B cell (primary cell): Measurements from ENCODE around the gene NRF1. TPM values are rescaled to one million over a fixed set of nuclear protein-coding genes. Genes with fewer than 3 reads are reported as not detected.

ENCODE experiments used
- ATAC-seq: fragments of 200-7000 bp; cut with Tn5 transposase; one replicate; pipeline ENCODE4 v1.10.0; 2021; ENCODE audit warnings: low read depth, mild to moderate bottlenecking, moderate number of reproducible peaks, moderate library complexity
- CTCF ChIA-PET: fragments of 350-600 bp; sonication (Branson Sonifier 250); formaldehyde crosslinking; loops from one replicate; lab custom pipeline; 2021; ENCODE audit warnings: antibody characterized with exemption, inconsistent platforms; lab: Charles Lee
- POLR2A ChIA-PET: fragments of 350-600 bp; sonication (Branson Sonifier 250); formaldehyde crosslinking; loops from one replicate; lab custom pipeline; 2021; ENCODE audit warnings: antibody characterized with exemption; lab: Charles Lee
- DNase-seq: peaks from one replicate; pipeline ENCODE4 v3.0.0; 2013
- H2AFZ ChIP-seq: 2 replicates; pipeline ENCODE4 v1.6.1; 2012; ENCODE audit warnings: mild to moderate bottlenecking, low read depth, low read length; ENCODE audit not compliant: insufficient read depth, poor library complexity, severe bottlenecking
- H3K27ac ChIP-seq, 2 donors: 1 replicate in 1 of 2; 2 replicates in 1 of 2; pipeline ENCODE4 v1.5.1; 2012 to 2013; ENCODE audit warnings: low read length in 2 of 2, mild to moderate bottlenecking in 2 of 2, moderate library complexity in 1 of 2
- H3K27me3 ChIP-seq, 4 experiments: fragments of 200-600 bp in 1 of 4; sonication (generic) in 1 of 4; replicated peaks in 1 of 4; 1 replicate in 2 of 4; 2 replicates in 2 of 4; pipeline versions ENCODE4 v1.6.1 to v1.7.0; 2013 to 2016; ENCODE audit warnings: low read length in 3 of 4, mild to moderate bottlenecking in 2 of 4, mixed read lengths in 1 of 4, moderate library complexity in 1 of 4; ENCODE audit not compliant: insufficient read depth in 4 of 4, control insufficient read depth in 3 of 4; ENCODE audit errors: control extremely low read depth in 1 of 4
- H3K36me3 ChIP-seq, 2 experiments: replicated peaks in 1 of 2; 1 replicate in 1 of 2; 2 replicates in 1 of 2; pipeline versions ENCODE4 v1.6.1 to v1.7.1; 2013; ENCODE audit warnings: low read length in 1 of 2; ENCODE audit not compliant: insufficient read depth in 2 of 2, control insufficient read depth in 1 of 2; ENCODE audit errors: control extremely low read depth in 1 of 2, extremely low read depth in 1 of 2
- H3K4me1 ChIP-seq, 2 donors: fragments of 200-600 bp in 1 of 2; sonication (generic) in 1 of 2; 1 replicate in 1 of 2; 2 replicates in 1 of 2; pipeline versions ENCODE4 v1.5.1 to v1.6.1; 2013 to 2017; ENCODE audit warnings: low read length in 2 of 2; ENCODE audit not compliant: control insufficient read depth in 2 of 2, insufficient read depth in 2 of 2
- H3K4me2 ChIP-seq: replicated peaks from 2 replicates; pipeline ENCODE3; 2012; ENCODE audit warnings: mild to moderate bottlenecking, low read depth, low read length; ENCODE audit not compliant: poor library complexity, severe bottlenecking
- H3K4me3 ChIP-seq, 5 experiments: fragments of 200-600 bp in 1 of 5; sonication (generic) in 1 of 5; 1 replicate in 3 of 5; 2 replicates in 2 of 5; pipeline versions ENCODE4 v1.5.1 to v1.7.0; 2011 to 2016; ENCODE audit warnings: low read length in 4 of 5, mild to moderate bottlenecking in 4 of 5, low read depth in 2 of 5, control low read depth in 1 of 5, moderate library complexity in 1 of 5; ENCODE audit not compliant: insufficient read depth in 1 of 5; ENCODE audit errors: control extremely low read depth in 1 of 5, extremely low read depth in 1 of 5
- H3K79me2 ChIP-seq: fragments of 200-600 bp; sonication (generic); one replicate; pipeline ENCODE4 v1.6.0; 2016; ENCODE audit warnings: low read length; ENCODE audit not compliant: control insufficient read depth, insufficient read depth
- H3K9ac ChIP-seq: fragments of 200-600 bp; sonication (generic); 2 replicates; pipeline ENCODE4 v1.6.1; 2017; ENCODE audit warnings: mild to moderate bottlenecking, low read length, moderate library complexity
- H3K9me3 ChIP-seq, 3 donors: one replicate each; pipeline versions ENCODE4 v1.6.1 to v1.7.1; 2013; ENCODE audit warnings: low read length in 2 of 3; ENCODE audit not compliant: control insufficient read depth in 2 of 3, insufficient read depth in 1 of 3; ENCODE audit errors: control extremely low read depth in 1 of 3
- H4K20me1 ChIP-seq: 2 replicates; pipeline ENCODE4 v1.6.0; 2012; ENCODE audit warnings: mild to moderate bottlenecking, low read length; ENCODE audit not compliant: insufficient read depth, control insufficient read depth, poor library complexity, severe bottlenecking
- H3K27ac Mint-ChIP-seq: one replicate; pipeline ENCODE4 v1.8.0; 2021; ENCODE audit warnings: mixed read lengths
- H3K27me3 Mint-ChIP-seq: one replicate; pipeline ENCODE4 v1.8.0; 2021; ENCODE audit warnings: mixed read lengths
- H3K4me1 Mint-ChIP-seq: one replicate; pipeline ENCODE4 v1.8.0; 2021; ENCODE audit warnings: mixed read lengths
- H3K4me3 Mint-ChIP-seq: one replicate; pipeline ENCODE4 v1.8.0; 2021; ENCODE audit warnings: mixed read lengths
- H3K9me3 Mint-ChIP-seq: one replicate; pipeline ENCODE4 v1.8.0; 2022; ENCODE audit warnings: mixed read lengths; ENCODE audit not compliant: insufficient read depth
- EZH2 ChIP-seq: IDR thresholded peaks from 2 replicates; pipeline ENCODE4 v1.6.1; 2012; ENCODE audit warnings: borderline replicate concordance, low read depth, mild to moderate bottlenecking, moderate library complexity, low read length; ENCODE audit not compliant: insufficient read depth, poor library complexity, severe bottlenecking
- WGBS: methylation state at CpG from one replicate; pipeline ENCODE4 v1.1.5; 2013; ENCODE audit warnings: missing lambda C conversion rate; ENCODE audit not compliant: insufficient coverage; 5-methylcytosine and 5-hydroxymethylcytosine counted together
- intact Hi-C: fragments of 100-400 bp; cut with micrococcal nuclease; formaldehyde crosslinking; loops from one replicate; pipeline ENCODE4 v1.10.0; 2022
- polyA plus RNA-seq: library from polyadenylated mRNA; depleted of rRNA; stranded (reverse); fragments of >200 nt; gene quantifications from 2 replicates; pipeline ENCODE4 v1.2.3, GENCODE V29; 2012
- total RNA-seq, 2 donors: library from RNA; stranded (reverse); fragments of 120-200 nt in 1 of 2; gene quantifications; 1 replicate in 1 of 2; 2 replicates in 1 of 2; pipeline versions ENCODE4 v1.2.3 to v1.2.4, GENCODE V29; 2013 to 2022
- TF ChIP-seq, protein P1 (sequence below): fragments of 200-600 bp; IDR thresholded peaks from one replicate; pipeline ENCODE4 v1.8.0; 2022; ENCODE audit warnings: antibody characterized with exemption, mild to moderate bottlenecking

Gene NRF1
- total and polyA plus RNA-seq, 2 donors (not counting 1 experiment from before 2014, with no cell fraction given): 19.6 to 53.0 TPM

- ChIA-PET POLR2A (interaction anchor here (0.6 kb wide), 1 partner anchor 179 kb away, joined by 4 read pairs; no protein-coding TSS in a partner anchor), CTCF (no interaction called here)
- WGBS: 12% methylated on average over 42 of the region's 42 CpGs
- Histone ChIP-seq H3K27me3 (peaks cover 0 to 88% (median 62%) of the 10 kb centered on the region in 4 experiments), H3K36me3 (no peaks in the 10 kb centered on the region), H3K79me2 (no peaks in the 10 kb centered on the region), H3K4me2 (peak overlapping the region; percentile 100), H3K9me3 (peaks cover 0 to 62% (median 0%) of the 10 kb centered on the region in 3 donors), H3K4me1 (peaks cover 69 to 70% of the 10 kb centered on the region in 2 donors), H3K4me3 (peak overlapping the region in 1 of 5 experiments; percentile 37), H2AFZ (no peak overlapping the region), H3K27ac (no peak overlapping the region), H4K20me1 (peaks cover 18% of the 10 kb centered on the region), H3K9ac (peak overlapping the region; percentile 59)
- Mint-ChIP-seq H3K27ac (peak overlapping the region; percentile 15), H3K9me3 (no peaks in the 10 kb centered on the region), H3K4me3 (peak overlapping the region; percentile 77), H3K27me3 (peaks cover 52% of the 10 kb centered on the region), H3K4me1 (peaks cover 50% of the 10 kb centered on the region)
- intact Hi-C loops: loop anchor here (5.0 kb wide), 1 partner anchor 169 kb away; the partner anchor contains the start of gene UBE2H
- no peak for ATAC-seq
- TF ChIP-seq, protein P1, sequence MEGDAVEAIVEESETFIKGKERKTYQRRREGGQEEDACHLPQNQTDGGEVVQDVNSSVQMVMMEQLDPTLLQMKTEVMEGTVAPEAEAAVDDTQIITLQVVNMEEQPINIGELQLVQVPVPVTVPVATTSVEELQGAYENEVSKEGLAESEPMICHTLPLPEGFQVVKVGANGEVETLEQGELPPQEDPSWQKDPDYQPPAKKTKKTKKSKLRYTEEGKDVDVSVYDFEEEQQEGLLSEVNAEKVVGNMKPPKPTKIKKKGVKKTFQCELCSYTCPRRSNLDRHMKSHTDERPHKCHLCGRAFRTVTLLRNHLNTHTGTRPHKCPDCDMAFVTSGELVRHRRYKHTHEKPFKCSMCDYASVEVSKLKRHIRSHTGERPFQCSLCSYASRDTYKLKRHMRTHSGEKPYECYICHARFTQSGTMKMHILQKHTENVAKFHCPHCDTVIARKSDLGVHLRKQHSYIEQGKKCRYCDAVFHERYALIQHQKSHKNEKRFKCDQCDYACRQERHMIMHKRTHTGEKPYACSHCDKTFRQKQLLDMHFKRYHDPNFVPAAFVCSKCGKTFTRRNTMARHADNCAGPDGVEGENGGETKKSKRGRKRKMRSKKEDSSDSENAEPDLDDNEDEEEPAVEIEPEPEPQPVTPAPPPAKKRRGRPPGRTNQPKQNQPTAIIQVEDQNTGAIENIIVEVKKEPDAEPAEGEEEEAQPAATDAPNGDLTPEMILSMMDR: no peak
- TF ChIP-seq EZH2: peak; percentile 83
- DNase-seq: peak; percentile 53
Observed at GRCh38 chr7:129782818-129783583, 171.5 kb downstream of the NRF1 start.

DNA sequence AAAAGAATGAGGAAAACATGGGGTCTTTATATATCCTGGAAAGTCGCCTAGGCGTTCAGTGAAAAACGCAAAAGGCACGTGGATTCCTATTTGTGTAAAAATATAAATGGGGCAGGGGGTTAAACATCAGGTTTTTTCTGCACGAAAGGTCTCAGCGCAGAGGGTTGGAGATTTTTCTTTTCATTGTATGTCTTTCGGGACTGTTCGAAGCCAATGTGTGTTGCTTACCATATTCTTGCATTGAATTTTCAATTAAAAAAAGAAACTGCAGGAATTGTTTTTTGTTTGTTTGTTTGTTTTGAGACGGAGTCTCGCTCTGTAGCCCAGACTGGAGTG is 172.0 kb downstream of the NRF1 start:
- H3K4me1 Mint-ChIP-seq: peaks cover 47% of the 10 kb centered on the region
- H3K9me3 Mint-ChIP-seq: no peaks in the 10 kb centered on the region
- H3K27ac ChIP-seq: no peak overlapping the region
- peaks cover 0 to 57% (median 0%) of the 10 kb centered on the region in 3 donors for H3K9me3 ChIP-seq
- DNase-seq (no peak), ATAC-seq (no peak)
- intact Hi-C loops: loop anchor here (5.0 kb wide), 1 partner anchor 169 kb away; the partner anchor contains the start of gene UBE2H
- peaks cover 50% of the 10 kb centered on the region for H3K27me3 Mint-ChIP-seq
- no peak overlapping the region for H2AFZ ChIP-seq
- peak overlapping the region; percentile 100 for H3K4me2 ChIP-seq
- H3K36me3 ChIP-seq: no peaks in the 10 kb centered on the region
- peak overlapping the region; percentile 77 for H3K4me3 Mint-ChIP-seq
- 22% methylated on average over 8 of the region's 10 CpGs for WGBS
- H3K4me3 ChIP-seq: peak overlapping the region in 1 of 5 experiments; percentile 24
- ChIA-PET CTCF (no interaction called here), POLR2A (interaction anchor here (0.6 kb wide), 1 partner anchor 180 kb away, joined by 4 read pairs; no protein-coding TSS in a partner anchor)
- peaks cover 64 to 66% of the 10 kb centered on the region in 2 donors for H3K4me1 ChIP-seq
- H3K79me2 ChIP-seq: no peaks in the 10 kb centered on the region
- peak overlapping the region; percentile 15 for H3K27ac Mint-ChIP-seq
- peaks cover 18% of the 10 kb centered on the region for H4K20me1 ChIP-seq
- TF ChIP-seq, protein P1: no peak
- no peak for TF ChIP-seq EZH2
- H3K27me3 ChIP-seq: peaks cover 0 to 83% (median 57%) of the 10 kb centered on the region in 4 experiments
- no peak overlapping the region for H3K9ac ChIP-seq
